CD4-positive, alpha-beta memory T cell (primary cell): ENCODE results near the gene BIK. TPM values are rescaled to one million over a fixed set of nuclear protein-coding genes. Genes with fewer than 3 reads are reported as not detected.
A peak's percentile ranks its signal among the peaks of the same experiment; 100 is the strongest.
"Not testable (repeated sequence)": the region's sequence is repeated elsewhere in the genome, so short reads cannot be mapped to it uniquely, and the experiment has no call there.

Experiments used
- CTCF ChIA-PET: fragments of 350-600 bp; sonication (Branson Sonifier 250); formaldehyde crosslinking; loops from one replicate; lab custom pipeline; 2021; ENCODE audit warnings: inconsistent platforms; ENCODE audit not compliant: partially characterized antibody; lab: Charles Lee
- POLR2A ChIA-PET: fragments of 350-600 bp; sonication (Branson Sonifier 250); formaldehyde crosslinking; loops from one replicate; lab custom pipeline; 2021; ENCODE audit not compliant: partially characterized antibody; lab: Charles Lee
- DNase-seq, 5 donors: peaks; one replicate each; pipeline versions ENCODE4 v3.0.0 to v3.0.0-alpha.2; 2020 to 2022; ENCODE audit warnings: mixed read lengths in 1 of 5
- H3K27ac ChIP-seq: one replicate; pipeline ENCODE4 v1.7.0; 2013; ENCODE audit warnings: low read depth, low read length
- H3K27me3 ChIP-seq: 2 replicates; pipeline ENCODE4 v1.7.0; 2013; ENCODE audit warnings: mild to moderate bottlenecking, low read length, moderate library complexity; ENCODE audit not compliant: insufficient read depth
- H3K36me3 ChIP-seq: 2 replicates; pipeline ENCODE4 v1.7.0; 2013; ENCODE audit warnings: mild to moderate bottlenecking, low read length, moderate library complexity; ENCODE audit not compliant: insufficient read depth
- H3K4me1 ChIP-seq: 2 replicates; pipeline ENCODE4 v1.7.0; 2013; ENCODE audit warnings: mild to moderate bottlenecking, low read length, moderate library complexity; ENCODE audit not compliant: insufficient read depth
- H3K4me3 ChIP-seq, 2 donors: one replicate each; pipeline ENCODE4 v1.7.0; 2013; ENCODE audit warnings: low read length in 2 of 2, mild to moderate bottlenecking in 1 of 2
- H3K9me3 ChIP-seq, 2 donors: one replicate each; pipeline ENCODE4 v1.7.0; 2013; ENCODE audit warnings: low read length in 2 of 2, control low read depth in 1 of 2; ENCODE audit not compliant: control insufficient read depth in 1 of 2
- H3K27ac Mint-ChIP-seq, 7 donors: one replicate each; pipeline ENCODE4 v1.8.0; 2020 to 2021; ENCODE audit warnings: mixed read lengths in 7 of 7, mild to moderate bottlenecking in 6 of 7, inconsistent platforms in 3 of 7, moderate library complexity in 3 of 7
- H3K27me3 Mint-ChIP-seq, 2 donors: one replicate each; pipeline ENCODE4 v1.8.0; 2020 to 2021; ENCODE audit warnings: mixed read lengths in 2 of 2
- H3K36me3 Mint-ChIP-seq, 2 donors: one replicate each; pipeline ENCODE4 v1.8.0; 2020 to 2021; ENCODE audit warnings: mixed read lengths in 2 of 2, inconsistent platforms in 1 of 2, mild to moderate bottlenecking in 1 of 2
- H3K4me1 Mint-ChIP-seq, 4 donors: one replicate each; pipeline ENCODE4 v1.8.0; 2020 to 2021; ENCODE audit warnings: mixed read lengths in 4 of 4, mild to moderate bottlenecking in 1 of 4
- H3K4me3 Mint-ChIP-seq, 8 donors: one replicate each; pipeline ENCODE4 v1.8.0; 2020 to 2021; ENCODE audit warnings: mixed read lengths in 8 of 8, mild to moderate bottlenecking in 7 of 8, moderate library complexity in 6 of 8, inconsistent platforms in 3 of 8
- H3K9me3 Mint-ChIP-seq, 8 donors: one replicate each; pipeline ENCODE4 v1.8.0; 2020 to 2021; ENCODE audit warnings: mixed read lengths in 8 of 8, mild to moderate bottlenecking in 5 of 8, inconsistent platforms in 3 of 8, moderate library complexity in 1 of 8
- intact Hi-C: fragments of 100-400 bp; cut with micrococcal nuclease; formaldehyde crosslinking; loops from one replicate; pipeline ENCODE4 v1.15.1; 2023
- polyA plus RNA-seq, 2 donors: library from polyadenylated mRNA; unstranded; fragments of 300-500 nt; fragmentation: Illumina TruSeq; gene quantifications; one replicate each; pipeline ENCODE4 v1.2.3, GENCODE V29; 2021
- total RNA-seq, 2 experiments: library from RNA; stranded (reverse); gene quantifications; one replicate each; pipeline ENCODE4 v1.2.3, GENCODE V29; 2021

Gene BIK
- total and polyA plus RNA-seq, 4 experiments from 2014 or later, result 2.5 to 8.8 (median 5.6) TPM

- Histone ChIP-seq H3K4me1 (no peaks in the 10 kb centered on the region), H3K27ac (no peak overlapping the region), H3K36me3 (peaks cover 8% of the 10 kb centered on the region), H3K9me3 (no peaks in the 10 kb centered on the region), H3K27me3 (no peaks in the 10 kb centered on the region), H3K4me3 (no peak overlapping the region)
- peaks cover 0 to 6% (median 0%) of the 10 kb centered on the region in 4 donors for H3K4me1 Mint-ChIP-seq
- no peak overlapping the region for H3K27ac Mint-ChIP-seq
- H3K27me3 Mint-ChIP-seq, result no peaks in the 10 kb centered on the region
- ChIA-PET POLR2A (no interaction called here), CTCF (interaction anchor here (1.3 kb wide), 1 partner anchor 11 kb away, joined by 3 read pairs; no protein-coding TSS in a partner anchor)
- H3K36me3 Mint-ChIP-seq, result peaks cover 18 to 32% of the 10 kb centered on the region in 2 donors
- no peak overlapping the region for H3K4me3 Mint-ChIP-seq
- H3K9me3 Mint-ChIP-seq, result no peaks in the 10 kb centered on the region
- intact Hi-C loops, result no loop called here
- no peak for DNase-seq
Observed at GRCh38 chr22:43134553-43134952, 24.0 kb downstream of the BIK start.

- no peaks in the 10 kb centered on the region for H3K9me3 Mint-ChIP-seq
- CTCF ChIA-PET, result interaction anchor here (1.8 kb wide), 1 partner anchor 14 kb away, joined by 4 read pairs; no protein-coding TSS in a partner anchor
- Histone ChIP-seq H3K27ac (no peak overlapping the region), H3K27me3 (no peaks in the 10 kb centered on the region), H3K4me1 (no peaks in the 10 kb centered on the region), H3K36me3 (peaks cover 8% of the 10 kb centered on the region), H3K9me3 (no peaks in the 10 kb centered on the region), H3K4me3 (no peak overlapping the region)
- peaks cover 0 to 6% (median 0%) of the 10 kb centered on the region in 4 donors for H3K4me1 Mint-ChIP-seq
- no peak for DNase-seq
- peaks cover 22 to 38% of the 10 kb centered on the region in 2 donors for H3K36me3 Mint-ChIP-seq
- intact Hi-C loops, result no loop called here
- H3K27ac Mint-ChIP-seq, result no peak overlapping the region
- POLR2A ChIA-PET, result no interaction called here
- no peaks in the 10 kb centered on the region for H3K27me3 Mint-ChIP-seq
- no peak overlapping the region for H3K4me3 Mint-ChIP-seq
Observed at GRCh38 chr22:43135565-43135964, 25.0 kb downstream of the BIK start.

- Histone ChIP-seq H3K4me1 (peaks cover 4% of the 10 kb centered on the region), H3K36me3 (peaks cover 8% of the 10 kb centered on the region), H3K4me3 (no peak overlapping the region), H3K27me3 (no peaks in the 10 kb centered on the region), H3K27ac (no peak overlapping the region), H3K9me3 (no peaks in the 10 kb centered on the region)
- H3K27ac Mint-ChIP-seq, result peak overlapping the region in 1 of 7 donors; percentile 47
- POLR2A ChIA-PET, result no interaction called here
- H3K4me1 Mint-ChIP-seq, result peaks cover 0 to 6% (median 3%) of the 10 kb centered on the region in 4 donors
- peak in 4 of 5 donors; percentile 14 to 25 (median 22) for DNase-seq
- intact Hi-C loops, result loop anchor here (1.0 kb wide), 2 partner anchors 26 to 356 kb away; partner anchors contain the start of gene BIK
- CTCF ChIA-PET, result interaction anchor here (1.0 to 1.8 kb wide), 2 partner anchors 15 to 24 kb away, joined by 3 to 4 read pairs; no protein-coding TSS in a partner anchor
- no peaks in the 10 kb centered on the region for H3K9me3 Mint-ChIP-seq
- no peaks in the 10 kb centered on the region for H3K27me3 Mint-ChIP-seq
- H3K4me3 Mint-ChIP-seq, result no peak overlapping the region
- H3K36me3 Mint-ChIP-seq, result peaks cover 22 to 43% of the 10 kb centered on the region in 2 donors
Observed at GRCh38 chr22:43136255-43136654, 25.7 kb downstream of the BIK start.

GRCh38 chr22:43136801-43137200, 26.3 kb downstream of the BIK start:
- CTCF ChIA-PET, result interaction anchor here (1.0 to 1.8 kb wide), 2 partner anchors 15 to 25 kb away, joined by 3 to 4 read pairs; no protein-coding TSS in a partner anchor
- intact Hi-C loops, result loop anchor here (1.0 kb wide), 2 partner anchors 26 to 356 kb away; partner anchors contain the start of gene BIK
- Histone ChIP-seq H3K36me3 (peaks cover 8% of the 10 kb centered on the region), H3K27me3 (no peaks in the 10 kb centered on the region), H3K9me3 (no peaks in the 10 kb centered on the region), H3K27ac (no peak overlapping the region), H3K4me3 (no peak overlapping the region), H3K4me1 (peaks cover 7% of the 10 kb centered on the region)
- H3K27ac Mint-ChIP-seq, result no peak overlapping the region
- H3K9me3 Mint-ChIP-seq, result no peaks in the 10 kb centered on the region
- no peak overlapping the region for H3K4me3 Mint-ChIP-seq
- H3K36me3 Mint-ChIP-seq, result peaks cover 22 to 43% of the 10 kb centered on the region in 2 donors
- no peak for DNase-seq
- POLR2A ChIA-PET, result no interaction called here
- H3K4me1 Mint-ChIP-seq, result peaks cover 0 to 6% (median 4%) of the 10 kb centered on the region in 4 donors
- no peaks in the 10 kb centered on the region for H3K27me3 Mint-ChIP-seq

GRCh38 chr22:43142880-43143562, 32.5 kb downstream of the BIK start, which contains the start of gene MCAT:
Gene MCAT, minus strand, starts transcription at chr22:43143398. Its CDS starts 50 bp downstream, at chr22:43143348.
- Histone ChIP-seq H3K4me3 (peak within 1 kb of the TSS; percentile 14 to 72), H3K9me3 (no peaks in the 10 kb centered on the region), H3K27me3 (no peaks in the 10 kb centered on the region), H3K36me3 (no peaks in the 10 kb centered on the region), H3K4me1 (peaks cover 22% of the 10 kb centered on the region), H3K27ac (peak within 1 kb of the TSS; percentile 71)
- Mint-ChIP-seq H3K4me3 (peak within 1 kb of the TSS; percentile 85 to 89 (median 87)), H3K27me3 (no peaks in the 10 kb centered on the region), H3K4me1 (peaks cover 3 to 26% (median 12%) of the 10 kb centered on the region in 4 donors), H3K36me3 (peaks cover 12 to 22% of the 10 kb centered on the region in 2 donors), H3K27ac (peak within 1 kb of the TSS; percentile 85 to 97 (median 93)), H3K9me3 (peaks cover 0 to 1% (median 0%) of the 10 kb centered on the region in 8 donors)
- peak; percentile 71 to 82 (median 78) for DNase-seq
- ChIA-PET POLR2A (interaction anchor here (0.9 to 2.9 kb wide), 3 partner anchors 9 to 44 kb away, joined by 3 to 27 read pairs (median 11); partner anchors contain the start of genes BIK, TSPO and TTLL12), CTCF (interaction anchor here (0.6 to 2.4 kb wide), 2 partner anchors 45 to 361 kb away, joined by 3 to 7 read pairs; no protein-coding TSS in a partner anchor)
- intact Hi-C loops, result loop anchor here (1.0 kb wide), 1 partner anchor 44 kb away; the partner anchor contains the start of gene TTLL12

GRCh38 chr22:43144949-43145348, 34.4 kb downstream of the BIK start:
- H3K9me3 ChIP-seq, result no peaks in the 10 kb centered on the region
- peak overlapping the region in 3 of 7 donors; percentile 8 to 87 (median 42) for H3K27ac Mint-ChIP-seq
- ChIA-PET POLR2A (interaction anchor here (2.9 kb wide), 1 partner anchor 42 kb away, joined by 27 read pairs; the partner anchor contains the start of gene TTLL12), CTCF (interaction anchor here (2.4 kb wide), 1 partner anchor 43 kb away, joined by 7 read pairs; no protein-coding TSS in a partner anchor)
- no peak for DNase-seq
- peaks cover 2 to 12% of the 10 kb centered on the region in 2 donors for H3K36me3 Mint-ChIP-seq
- H3K4me1 ChIP-seq, result peaks cover 22% of the 10 kb centered on the region
- no peak overlapping the region for H3K4me3 ChIP-seq
- H3K4me1 Mint-ChIP-seq, result peaks cover 3 to 26% (median 10%) of the 10 kb centered on the region in 4 donors
- H3K27me3 ChIP-seq, result no peaks in the 10 kb centered on the region
- peaks cover 0 to 1% (median 0%) of the 10 kb centered on the region in 8 donors for H3K9me3 Mint-ChIP-seq
- no peaks in the 10 kb centered on the region for H3K27me3 Mint-ChIP-seq
- no peaks in the 10 kb centered on the region for H3K36me3 ChIP-seq
- intact Hi-C loops, result no loop called here
- H3K27ac ChIP-seq, result no peak overlapping the region
- peak overlapping the region in 1 of 8 donors; percentile 17 for H3K4me3 Mint-ChIP-seq

GRCh38 chr22:43145371-43145770, 34.8 kb downstream of the BIK start:
- intact Hi-C loops, result not testable (repeated sequence)
- peaks cover 3 to 26% (median 10%) of the 10 kb centered on the region in 4 donors for H3K4me1 Mint-ChIP-seq

More at GRCh38 chr22:43145371-43145770, 34.8 kb downstream of the BIK start:
- H3K9me3 Mint-ChIP-seq, H3K27me3 ChIP-seq, H3K27ac ChIP-seq, H3K36me3 ChIP-seq, H3K36me3 Mint-ChIP-seq, H3K27me3 Mint-ChIP-seq, H3K9me3 ChIP-seq, DNase-seq, H3K4me3 Mint-ChIP-seq, POLR2A ChIA-PET, CTCF ChIA-PET, H3K4me3 ChIP-seq: not testable (repeated sequence)
- peak overlapping the region in 1 of 7 donors; percentile 42 for H3K27ac Mint-ChIP-seq
- H3K4me1 ChIP-seq, result peaks cover 22% of the 10 kb centered on the region
